Naive B cell (primary cell): ENCODE results near the gene UGT1A7. TPM values are rescaled to one million over a fixed set of nuclear protein-coding genes. Genes with fewer than 3 reads are reported as not detected.

Experiments used
- ATAC-seq, 2 donors: fragments of 150-1000 bp; cut with Tn5 transposase; 2 replicates each; pipeline ENCODE4 v1.10.0; 2021; ENCODE audit warnings: low read depth in 2 of 2, mild to moderate bottlenecking in 2 of 2, moderate library complexity in 2 of 2
- DNase-seq: peaks from one replicate; pipeline ENCODE4 v3.0.0; 2022
- H3K27ac Mint-ChIP-seq, 6 donors: one replicate each; pipeline ENCODE4 v1.8.0; 2020 to 2022; ENCODE audit warnings: mild to moderate bottlenecking in 6 of 6, mixed read lengths in 6 of 6, moderate library complexity in 5 of 6, inconsistent platforms in 2 of 6
- H3K27me3 Mint-ChIP-seq, 3 donors: one replicate each; pipeline ENCODE4 v1.8.0; 2021 to 2022; ENCODE audit warnings: mixed read lengths in 3 of 3, mild to moderate bottlenecking in 1 of 3
- H3K36me3 Mint-ChIP-seq, 2 donors: one replicate each; pipeline ENCODE4 v1.8.0; 2020 to 2022; ENCODE audit warnings: mixed read lengths in 2 of 2, inconsistent platforms in 1 of 2, mild to moderate bottlenecking in 1 of 2
- H3K4me1 Mint-ChIP-seq, 3 donors: one replicate each; pipeline ENCODE4 v1.8.0; 2020 to 2022; ENCODE audit warnings: mixed read lengths in 3 of 3, inconsistent platforms in 1 of 3, mild to moderate bottlenecking in 1 of 3, moderate library complexity in 1 of 3
- H3K4me3 Mint-ChIP-seq, 8 donors: one replicate each; pipeline ENCODE4 v1.8.0; 2020 to 2022; ENCODE audit warnings: mild to moderate bottlenecking in 8 of 8, mixed read lengths in 8 of 8, moderate library complexity in 8 of 8, inconsistent platforms in 2 of 8
- H3K9me3 Mint-ChIP-seq, 7 donors: one replicate each; pipeline ENCODE4 v1.8.0; 2020 to 2022; ENCODE audit warnings: mixed read lengths in 7 of 7, mild to moderate bottlenecking in 5 of 7, inconsistent platforms in 2 of 7, moderate library complexity in 1 of 7
- polyA plus RNA-seq, 6 donors: library from polyadenylated mRNA; unstranded; fragments of 300-500 nt; fragmentation: Illumina TruSeq; gene quantifications; one replicate each; pipeline ENCODE4 v1.2.3, GENCODE V29; 2021; ENCODE audit warnings: low read depth in 6 of 6

UGT1A7 gene
- polyA plus RNA-seq, 6 donors from 2014 or later = not detected

GRCh38 chr2:233668605-233669260 lies 13.0 kb upstream of the UGT1A7 start:
- peaks cover 15 to 27% (median 16%) of the 10 kb centered on the region in 3 donors for H3K27me3 Mint-ChIP-seq
- H3K36me3 Mint-ChIP-seq = no peaks in the 10 kb centered on the region
- H3K27ac Mint-ChIP-seq = no peak overlapping the region
- ATAC-seq (no peak), DNase-seq (no peak)
- H3K4me1 Mint-ChIP-seq = peaks cover 0 to 6% (median 0%) of the 10 kb centered on the region in 3 donors
- H3K4me3 Mint-ChIP-seq = no peak overlapping the region
- peaks cover 0 to 16% (median 4%) of the 10 kb centered on the region in 7 donors for H3K9me3 Mint-ChIP-seq

GRCh38 chr2:233671290-233672161 lies 10.2 kb upstream of the UGT1A7 start, which contains the start of gene UGT1A9:
Gene UGT1A9, plus strand, starts transcription at chr2:233671898. Its CDS starts 37 bp downstream, at chr2:233671935.
- peaks cover 0 to 11% (median 2%) of the 10 kb centered on the region in 7 donors for H3K9me3 Mint-ChIP-seq
- H3K4me3 Mint-ChIP-seq = no peak within 1 kb of the TSS
- H3K27ac Mint-ChIP-seq = peak within 1 kb of the TSS in 1 of 6 donors; percentile 35
- peaks cover 11 to 28% (median 24%) of the 10 kb centered on the region in 3 donors for H3K27me3 Mint-ChIP-seq
- H3K36me3 Mint-ChIP-seq = no peaks in the 10 kb centered on the region
- DNase-seq (no peak), ATAC-seq (no peak)
- H3K4me1 Mint-ChIP-seq = peaks cover 0 to 6% (median 0%) of the 10 kb centered on the region in 3 donors

DNA sequence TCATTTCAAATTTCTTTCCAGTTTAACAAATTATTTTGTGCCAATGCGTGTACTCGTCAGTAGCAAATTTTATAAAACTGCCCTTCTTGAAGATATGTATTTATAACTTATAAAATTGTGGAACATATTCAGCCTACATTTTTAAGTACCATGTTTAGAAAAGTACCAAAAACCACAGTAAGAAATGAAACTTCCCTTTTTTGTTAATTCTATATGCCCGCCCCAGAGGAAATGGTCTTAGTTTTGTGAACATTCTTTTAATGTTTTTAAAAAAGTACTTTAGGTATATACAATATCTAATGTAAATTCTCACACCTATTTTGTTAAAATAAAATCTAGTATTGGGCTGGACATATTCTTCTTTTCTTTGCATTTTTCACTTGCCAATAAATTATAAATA lies 8.8 kb upstream of the UGT1A7 start:
- Mint-ChIP-seq H3K36me3 (no peaks in the 10 kb centered on the region), H3K4me1 (peaks cover 0 to 6% (median 0%) of the 10 kb centered on the region in 3 donors), H3K4me3 (no peak overlapping the region), H3K9me3 (peaks cover 0 to 11% (median 2%) of the 10 kb centered on the region in 7 donors), H3K27ac (no peak overlapping the region), H3K27me3 (peaks cover 7 to 32% (median 28%) of the 10 kb centered on the region in 3 donors)
- ATAC-seq (no peak), DNase-seq (no peak)

GRCh38 chr2:233673896-233674295 lies 7.8 kb upstream of the UGT1A7 start:
- H3K4me1 Mint-ChIP-seq = peaks cover 0 to 6% (median 0%) of the 10 kb centered on the region in 3 donors
- DNase-seq (no peak), ATAC-seq (no peak)
- H3K27ac Mint-ChIP-seq = peak overlapping the region in 1 of 6 donors; percentile 54
- H3K36me3 Mint-ChIP-seq = no peaks in the 10 kb centered on the region
- H3K27me3 Mint-ChIP-seq = peaks cover 0 to 28% (median 24%) of the 10 kb centered on the region in 3 donors
- H3K9me3 Mint-ChIP-seq = peaks cover 0 to 3% (median 0%) of the 10 kb centered on the region in 7 donors
- H3K4me3 Mint-ChIP-seq = no peak overlapping the region

- Mint-ChIP-seq H3K27ac (peak overlapping the region in 1 of 6 donors; percentile 54), H3K4me3 (no peak overlapping the region), H3K36me3 (no peaks in the 10 kb centered on the region), H3K9me3 (peaks cover 0 to 3% (median 0%) of the 10 kb centered on the region in 7 donors), H3K4me1 (peaks cover 0 to 6% (median 0%) of the 10 kb centered on the region in 3 donors), H3K27me3 (peaks cover 0 to 29% (median 24%) of the 10 kb centered on the region in 3 donors)
- DNase-seq = no peak
- no peak for ATAC-seq
These were observed 7.4 kb upstream of the UGT1A7 start for GRCh38 chr2:233674314-233674713.

GRCh38 chr2:233674995-233675394 lies 6.7 kb upstream of the UGT1A7 start:
- H3K36me3 Mint-ChIP-seq = no peaks in the 10 kb centered on the region
- H3K4me1 Mint-ChIP-seq = peaks cover 0 to 6% (median 0%) of the 10 kb centered on the region in 3 donors
- DNase-seq (no peak), ATAC-seq (no peak)
- H3K9me3 Mint-ChIP-seq = peaks cover 0 to 3% (median 0%) of the 10 kb centered on the region in 7 donors
- no peak overlapping the region for H3K27ac Mint-ChIP-seq
- no peak overlapping the region for H3K4me3 Mint-ChIP-seq
- H3K27me3 Mint-ChIP-seq = peaks cover 5 to 36% (median 23%) of the 10 kb centered on the region in 3 donors

DNA sequence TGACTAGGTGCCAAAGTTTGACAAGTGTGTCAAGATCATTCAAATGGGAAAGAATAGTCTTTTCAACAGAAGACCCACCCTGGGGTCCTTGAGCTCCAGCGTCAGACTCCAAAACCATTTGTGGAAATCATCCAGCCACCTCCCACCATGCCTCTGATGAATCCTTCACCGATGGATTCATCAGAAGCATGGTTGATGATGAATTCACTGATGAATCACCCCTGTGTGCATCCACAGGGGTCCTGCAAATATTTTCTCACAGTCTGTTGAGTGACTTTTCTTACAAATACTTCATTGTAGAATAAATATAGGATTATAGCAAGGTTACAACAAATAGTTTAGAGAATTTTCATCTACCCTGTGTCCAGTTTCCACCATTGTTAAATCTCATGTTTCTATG lies 5.7 kb upstream of the UGT1A7 start:
- H3K9me3 Mint-ChIP-seq = peaks cover 0 to under 1% (median 0%) of the 10 kb centered on the region in 7 donors
- H3K27me3 Mint-ChIP-seq = peaks cover 5 to 34% (median 12%) of the 10 kb centered on the region in 3 donors
- DNase-seq (no peak), ATAC-seq (no peak)
- peaks cover 0 to 6% (median 0%) of the 10 kb centered on the region in 3 donors for H3K4me1 Mint-ChIP-seq
- no peak overlapping the region for H3K27ac Mint-ChIP-seq
- no peak overlapping the region for H3K4me3 Mint-ChIP-seq
- no peaks in the 10 kb centered on the region for H3K36me3 Mint-ChIP-seq

DNA sequence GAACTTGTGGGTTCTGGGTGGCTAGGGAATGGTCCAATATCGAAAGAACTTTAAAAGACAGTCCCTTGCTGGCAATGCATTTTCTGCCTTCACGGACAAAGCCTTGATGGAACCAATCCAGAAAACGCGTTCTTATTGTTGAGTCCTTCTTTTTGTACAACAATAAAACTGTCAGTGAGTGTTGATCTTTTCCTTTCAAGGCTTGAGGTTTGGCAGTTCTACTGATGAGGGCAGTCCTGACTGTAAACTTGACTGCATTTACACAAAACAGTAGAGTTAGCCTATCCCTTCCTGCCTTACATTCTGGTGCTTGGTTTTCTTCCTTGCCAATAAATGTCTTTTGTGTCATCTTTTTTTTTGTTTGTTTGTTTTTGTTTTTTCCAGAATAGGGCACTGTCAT lies 2.5 kb upstream of the UGT1A7 start:
- Mint-ChIP-seq H3K4me3 (no peak overlapping the region), H3K27me3 (peaks cover 5 to 23% (median 5%) of the 10 kb centered on the region in 3 donors), H3K36me3 (no peaks in the 10 kb centered on the region), H3K27ac (no peak overlapping the region), H3K4me1 (peaks cover 0 to 20% (median 13%) of the 10 kb centered on the region in 3 donors), H3K9me3 (no peaks in the 10 kb centered on the region)
- ATAC-seq = no peak
- no peak for DNase-seq

DNA sequence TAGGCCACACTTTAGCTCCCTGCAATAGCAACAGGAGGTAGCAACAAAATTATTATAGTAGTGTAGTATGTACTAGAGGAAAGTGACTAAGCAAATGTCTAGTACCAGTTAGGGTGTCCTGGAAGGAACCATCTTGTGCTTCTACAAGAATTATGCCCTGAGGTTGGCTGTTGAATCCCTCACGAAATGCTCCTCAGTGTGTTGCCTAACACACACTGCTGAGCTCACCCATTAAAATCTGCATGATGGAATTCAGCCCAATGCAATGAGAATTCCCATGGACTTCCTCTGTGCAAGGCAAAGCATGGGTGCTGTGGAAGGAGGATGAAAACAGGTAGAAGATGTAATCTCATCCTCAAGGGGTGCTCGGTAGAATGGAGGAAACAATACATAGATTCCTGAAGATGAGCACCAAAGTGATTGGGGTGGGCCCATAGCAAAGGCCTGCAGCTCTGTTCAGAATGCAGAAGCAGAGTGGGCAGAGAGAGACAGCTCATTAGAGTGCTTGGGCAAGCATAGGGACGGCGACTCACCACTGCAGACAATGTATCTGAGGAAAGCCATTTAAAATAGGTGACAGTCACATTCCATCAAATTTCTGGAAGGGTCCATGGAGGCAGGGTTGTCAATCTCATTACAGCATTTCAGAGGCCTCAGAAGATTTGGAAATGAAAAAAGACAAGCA lies 1.2 kb upstream of the UGT1A7 start:
- DNase-seq (no peak), ATAC-seq (no peak)
- no peak overlapping the region for H3K4me3 Mint-ChIP-seq
- H3K36me3 Mint-ChIP-seq = no peaks in the 10 kb centered on the region
- peaks cover 0 to 20% (median 13%) of the 10 kb centered on the region in 3 donors for H3K4me1 Mint-ChIP-seq
- H3K9me3 Mint-ChIP-seq = no peaks in the 10 kb centered on the region
- H3K27me3 Mint-ChIP-seq = peaks cover 5 to 23% (median 5%) of the 10 kb centered on the region in 3 donors
- no peak overlapping the region for H3K27ac Mint-ChIP-seq

GRCh38 chr2:233684640-233685039 lies 2.9 kb downstream of the UGT1A7 start:
- no peaks in the 10 kb centered on the region for H3K9me3 Mint-ChIP-seq
- H3K27me3 Mint-ChIP-seq = peaks cover 6 to 14% (median 7%) of the 10 kb centered on the region in 3 donors
- no peak overlapping the region for H3K4me3 Mint-ChIP-seq
- DNase-seq = no peak
- ATAC-seq = no peak
- H3K4me1 Mint-ChIP-seq = peaks cover 5 to 26% (median 21%) of the 10 kb centered on the region in 3 donors
- H3K27ac Mint-ChIP-seq = no peak overlapping the region
- H3K36me3 Mint-ChIP-seq = no peaks in the 10 kb centered on the region

DNA sequence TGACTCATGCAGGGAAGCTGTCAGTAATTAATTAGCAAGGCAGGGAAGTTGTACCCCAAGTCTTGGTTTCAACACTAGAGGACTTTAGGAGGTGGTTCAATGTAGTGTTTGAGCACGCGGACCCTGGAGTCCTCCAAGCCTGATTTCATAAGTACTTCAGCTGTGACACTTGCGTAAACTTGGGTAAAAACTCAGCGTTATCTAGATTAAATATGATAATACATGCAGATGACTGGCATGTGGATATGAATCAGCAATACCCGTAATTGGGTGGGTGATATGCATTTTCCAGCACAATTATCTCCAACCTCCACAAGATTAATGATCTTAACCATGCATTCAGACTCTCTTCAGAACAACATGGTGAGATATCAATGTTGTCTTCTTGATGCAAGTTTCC lies 5.2 kb downstream of the UGT1A7 start:
- H3K27ac Mint-ChIP-seq = no peak overlapping the region
- H3K9me3 Mint-ChIP-seq = no peaks in the 10 kb centered on the region
- no peak for ATAC-seq

GRCh38 chr2:233688341-233688740 lies 6.6 kb downstream of the UGT1A7 start:
- Mint-ChIP-seq H3K36me3 (no peaks in the 10 kb centered on the region), H3K27me3 (peaks cover 4 to 15% (median 8%) of the 10 kb centered on the region in 3 donors), H3K4me3 (no peak overlapping the region), H3K27ac (no peak overlapping the region), H3K4me1 (peaks cover 5 to 9% (median 8%) of the 10 kb centered on the region in 3 donors), H3K9me3 (no peaks in the 10 kb centered on the region)
- no peak for DNase-seq
- ATAC-seq = no peak

More for the DNA sequence above, 5.2 kb downstream of the UGT1A7 start:
- no peak overlapping the region for H3K4me3 Mint-ChIP-seq
- no peak for DNase-seq
- peaks cover 4 to 9% (median 8%) of the 10 kb centered on the region in 3 donors for H3K27me3 Mint-ChIP-seq
- peaks cover 5 to 23% (median 19%) of the 10 kb centered on the region in 3 donors for H3K4me1 Mint-ChIP-seq
- H3K36me3 Mint-ChIP-seq = no peaks in the 10 kb centered on the region

DNA sequence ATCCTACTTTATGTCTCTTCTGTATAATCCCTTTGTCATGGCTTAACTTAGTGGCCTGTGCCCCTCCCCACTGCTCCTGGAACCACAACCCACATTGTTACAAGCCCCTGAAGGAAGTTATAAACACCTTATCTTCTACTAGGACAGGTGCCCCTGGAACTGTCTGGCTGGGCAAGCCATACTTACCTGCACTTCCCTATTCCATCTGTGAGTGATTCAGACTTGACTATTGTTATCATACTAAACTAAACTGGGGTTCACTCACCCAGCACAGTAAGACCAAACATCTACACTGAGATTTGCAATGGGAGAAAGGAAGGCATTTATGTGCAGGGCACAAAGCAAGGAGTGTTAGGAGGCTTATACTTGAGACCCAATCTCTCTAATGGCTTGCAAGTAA lies 7.3 kb downstream of the UGT1A7 start:
- ATAC-seq (no peak), DNase-seq (no peak)
- Mint-ChIP-seq H3K4me1 (peaks cover 5 to 8% (median 6%) of the 10 kb centered on the region in 3 donors), H3K27ac (no peak overlapping the region), H3K9me3 (no peaks in the 10 kb centered on the region), H3K4me3 (peak overlapping the region in 1 of 8 donors; percentile 1), H3K36me3 (no peaks in the 10 kb centered on the region), H3K27me3 (peaks cover 4 to 20% (median 8%) of the 10 kb centered on the region in 3 donors)
